Stimulated activated CD4-positive, alpha-beta T cell treated with anti-CD3 and anti-CD28 coated beads, Interleukin-1b, Interleukin-23, amount 100 ng/mL, for 24 hours (primary cell): Measurements from ENCODE around the gene CGB3.

ENCODE experiments used
- DNase-seq, 4 experiments: peaks; one replicate each; pipeline ENCODE4 v3.0.0-alpha.2; 2020; ENCODE audit warnings: low read depth in 4 of 4, low spot score in 1 of 4

CGB3 gene

DNA sequence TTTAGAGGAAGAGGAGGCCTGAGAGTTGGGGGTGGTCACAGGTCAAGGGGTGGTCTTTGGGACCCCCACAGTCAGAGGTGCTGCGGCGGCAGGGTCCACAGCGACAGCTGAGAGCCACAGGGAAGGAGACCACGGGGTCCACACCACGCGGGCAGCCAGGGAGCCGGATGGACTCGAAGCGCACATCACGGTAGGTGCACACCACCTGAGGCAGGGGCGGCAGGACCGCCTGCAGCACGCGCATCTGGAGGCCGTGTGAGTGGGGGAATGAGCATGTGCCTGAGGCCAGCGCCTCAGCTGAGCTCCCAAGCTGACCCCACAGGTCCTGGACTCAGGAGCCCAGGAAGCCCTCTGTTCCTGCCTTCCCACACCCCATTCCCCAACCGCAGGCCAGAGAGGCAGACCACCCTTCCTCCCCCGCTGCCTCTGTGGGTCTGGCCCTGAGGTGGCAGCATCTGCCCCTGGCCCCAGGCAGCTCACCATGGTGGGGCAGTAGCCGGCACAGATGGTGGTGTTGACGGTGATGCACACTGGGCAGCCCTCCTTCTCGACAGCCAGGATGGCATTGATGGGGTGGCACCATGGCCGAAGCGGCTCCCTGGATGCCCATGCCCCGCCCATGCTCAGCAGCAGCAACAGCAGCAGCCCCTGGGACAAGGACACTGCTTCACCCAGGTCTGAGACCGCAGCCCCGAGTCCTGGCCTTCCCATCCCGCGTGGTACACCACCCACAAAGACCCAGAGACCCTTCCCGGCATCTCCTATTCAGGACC lies 7.9 kb downstream of the CGB3 start:
- no peak for DNase-seq

DNA sequence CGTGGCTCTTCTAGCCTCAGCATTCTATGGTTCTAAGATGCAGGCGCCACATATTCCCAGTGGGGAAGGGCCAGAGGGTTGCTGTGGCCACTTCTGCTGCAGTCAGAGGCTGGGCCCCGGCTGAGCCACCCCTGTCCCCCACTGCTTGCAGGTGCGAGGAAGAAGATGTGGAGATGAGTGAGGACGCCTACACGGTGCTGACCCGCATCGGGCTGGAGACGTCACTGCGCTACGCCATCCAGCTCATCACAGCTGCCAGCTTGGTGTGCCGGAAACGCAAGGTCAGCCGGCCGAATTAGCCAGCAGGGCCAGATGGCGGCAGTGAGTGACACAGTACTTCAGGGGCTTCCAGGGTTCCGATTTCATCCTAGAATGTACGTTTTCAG lies 9.3 kb downstream of the CGB3 start:
- no peak for DNase-seq

DNA sequence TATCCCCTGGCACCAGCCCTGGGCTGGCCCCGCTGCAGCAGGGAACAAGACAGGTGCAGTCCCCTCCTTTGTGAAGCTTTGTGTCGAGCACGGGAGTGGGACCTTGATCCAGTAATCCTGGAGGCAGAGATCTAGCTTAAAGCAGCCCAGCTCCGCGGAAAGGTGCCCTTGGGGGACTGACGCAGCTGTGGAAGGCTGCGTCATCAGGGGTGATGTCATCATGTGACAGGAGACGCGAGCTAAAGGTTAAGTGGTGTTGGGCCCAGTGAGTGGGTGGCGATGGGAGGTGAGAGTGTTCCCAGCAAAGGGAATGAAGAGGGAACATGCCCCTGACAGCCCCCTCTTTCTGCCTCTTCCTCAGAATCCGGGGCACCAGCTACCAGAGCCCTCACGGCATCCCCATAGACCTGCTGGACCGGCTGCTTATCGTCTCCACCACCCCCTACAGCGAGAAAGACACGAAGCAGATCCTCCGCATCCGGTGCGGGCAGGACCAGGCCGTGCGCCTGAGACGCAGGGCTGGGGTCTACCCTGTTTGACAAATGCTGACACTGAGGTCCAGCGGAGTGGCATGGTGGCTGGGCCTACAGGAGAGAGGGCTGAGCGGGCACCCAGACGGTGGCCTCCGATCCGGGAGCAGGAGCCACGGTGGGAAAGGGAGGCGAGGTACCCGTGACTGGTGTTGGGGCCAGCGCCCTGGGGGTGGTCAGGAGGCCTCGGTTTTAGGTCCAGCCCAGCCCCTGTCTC lies 9.8 kb downstream of the CGB3 start:
- no peak for DNase-seq

DNA sequence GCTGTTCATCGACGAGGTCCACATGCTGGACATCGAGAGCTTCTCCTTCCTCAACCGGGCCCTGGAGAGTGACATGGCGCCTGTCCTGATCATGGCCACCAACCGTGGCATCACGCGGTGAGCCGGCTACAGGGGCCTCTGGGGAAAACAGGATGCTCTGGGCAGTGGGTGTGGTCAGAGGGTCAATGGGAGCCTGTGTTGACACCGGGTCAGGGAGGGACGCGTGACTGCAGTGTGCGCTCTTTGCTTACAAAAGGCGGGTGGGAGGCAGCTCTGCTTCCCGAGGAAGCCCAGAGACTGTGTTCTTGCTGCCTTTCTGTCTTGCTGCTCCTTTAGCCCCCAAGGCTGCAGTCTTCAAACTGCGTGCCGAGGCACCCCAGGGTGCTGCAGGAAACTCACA lies 12.9 kb downstream of the CGB3 start:
- no peak for DNase-seq

DNA sequence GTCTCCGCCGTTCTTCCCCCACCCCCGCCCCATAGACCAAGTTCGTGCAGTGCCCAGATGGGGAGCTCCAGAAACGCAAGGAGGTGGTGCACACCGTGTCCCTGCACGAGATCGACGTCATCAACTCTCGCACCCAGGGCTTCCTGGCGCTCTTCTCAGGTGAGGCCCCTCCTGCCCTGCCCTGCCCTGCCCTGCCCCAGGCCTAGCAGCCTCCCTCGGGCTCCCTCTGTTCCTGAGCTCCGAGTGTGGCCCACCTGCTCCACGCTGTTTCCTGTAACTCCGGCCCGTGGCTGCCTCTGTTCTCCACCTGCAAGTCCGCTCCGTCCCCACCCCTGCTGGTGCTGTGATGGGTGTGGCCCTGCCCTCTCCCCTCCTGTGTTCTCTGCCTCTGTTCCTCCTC lies 13.7 kb downstream of the CGB3 start:
- no peak for DNase-seq

DNA sequence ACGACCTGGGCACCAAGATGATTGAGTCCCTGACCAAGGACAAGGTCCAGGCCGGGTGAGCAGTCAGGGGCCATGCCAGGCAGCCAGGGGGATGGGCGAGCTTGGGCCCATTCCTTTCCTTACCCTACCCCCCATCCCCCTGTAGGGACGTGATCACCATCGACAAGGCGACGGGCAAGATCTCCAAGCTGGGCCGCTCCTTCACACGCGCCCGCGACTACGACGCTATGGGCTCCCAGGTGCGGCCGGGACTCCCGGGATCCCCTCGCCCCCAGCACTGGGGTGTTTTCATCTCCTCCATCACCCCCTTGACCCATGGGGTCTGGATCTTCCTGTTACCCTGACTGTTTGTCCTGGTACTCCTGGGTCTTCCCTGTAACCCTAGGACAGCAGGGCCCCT lies 14.3 kb downstream of the CGB3 start:
- no peak for DNase-seq

DNA sequence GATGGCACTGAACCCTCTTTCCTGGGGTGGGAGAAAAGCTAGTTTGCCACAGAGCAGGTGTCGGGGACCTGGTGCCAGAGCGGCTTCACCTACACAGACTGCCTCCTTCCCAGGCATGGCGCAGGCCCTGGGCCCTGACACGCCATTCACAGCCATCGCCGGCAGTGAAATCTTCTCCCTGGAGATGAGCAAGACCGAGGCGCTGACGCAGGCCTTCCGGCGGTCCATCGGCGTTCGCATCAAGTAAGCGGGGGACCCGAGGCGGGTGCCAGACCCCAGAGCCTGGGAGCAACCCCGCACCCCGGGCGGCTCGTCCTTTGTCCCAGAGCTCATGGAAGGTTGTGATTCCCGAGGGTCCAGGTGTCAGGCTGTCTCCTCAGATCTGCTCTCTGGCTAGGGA lies 17.2 kb downstream of the CGB3 start:
- no peak for DNase-seq

DNA sequence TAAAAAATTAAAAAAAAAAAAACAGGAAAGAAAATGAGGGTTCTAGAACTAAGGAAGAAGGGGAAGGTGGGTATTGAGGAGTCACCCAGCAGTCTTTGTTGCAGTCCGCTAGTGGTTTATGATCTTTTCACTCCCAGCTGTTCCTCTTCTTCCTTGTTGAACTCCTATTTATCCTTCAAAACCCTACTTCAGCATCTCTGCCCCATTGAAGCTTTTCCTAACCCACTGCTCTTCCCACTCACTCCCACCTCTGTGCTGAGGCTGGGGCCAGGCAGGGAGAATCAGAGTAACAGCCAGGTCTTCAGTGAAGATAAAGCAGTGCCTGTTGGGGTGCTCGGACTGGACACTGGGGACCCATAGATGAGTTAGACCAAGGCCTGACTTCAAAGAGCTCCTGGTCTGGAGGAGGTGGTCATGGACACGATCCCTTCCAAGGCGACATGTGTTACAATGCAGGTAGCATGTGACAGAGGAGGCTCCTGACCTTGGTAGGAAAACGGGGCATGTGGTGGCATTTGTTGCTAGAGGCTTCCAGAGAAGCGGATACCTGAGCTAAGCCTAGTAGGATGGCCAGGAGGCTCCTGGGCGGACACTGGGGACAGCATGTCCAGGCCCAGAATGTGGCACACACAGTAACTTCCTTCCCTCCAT lies 19.0 kb downstream of the CGB3 start:
- no peak for DNase-seq

DNA sequence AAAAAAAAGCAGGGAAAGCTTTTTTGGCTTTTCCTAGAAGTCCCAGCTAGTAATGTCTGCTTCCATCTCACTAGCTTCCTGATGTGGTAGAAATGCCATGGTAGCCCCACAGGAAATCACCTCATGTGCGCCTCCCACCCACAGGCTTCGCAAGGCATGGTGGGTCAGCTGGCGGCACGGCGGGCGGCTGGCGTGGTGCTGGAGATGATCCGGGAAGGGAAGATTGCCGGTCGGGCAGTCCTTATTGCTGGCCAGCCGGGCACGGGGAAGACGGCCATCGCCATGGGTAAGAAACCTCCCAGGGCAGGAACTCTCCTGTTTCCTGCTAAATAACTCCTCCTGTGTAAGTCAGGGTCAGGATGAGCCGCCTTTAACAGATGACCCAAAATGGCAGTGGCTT lies 20.0 kb downstream of the CGB3 start:
- DNase-seq, result no peak

DNA sequence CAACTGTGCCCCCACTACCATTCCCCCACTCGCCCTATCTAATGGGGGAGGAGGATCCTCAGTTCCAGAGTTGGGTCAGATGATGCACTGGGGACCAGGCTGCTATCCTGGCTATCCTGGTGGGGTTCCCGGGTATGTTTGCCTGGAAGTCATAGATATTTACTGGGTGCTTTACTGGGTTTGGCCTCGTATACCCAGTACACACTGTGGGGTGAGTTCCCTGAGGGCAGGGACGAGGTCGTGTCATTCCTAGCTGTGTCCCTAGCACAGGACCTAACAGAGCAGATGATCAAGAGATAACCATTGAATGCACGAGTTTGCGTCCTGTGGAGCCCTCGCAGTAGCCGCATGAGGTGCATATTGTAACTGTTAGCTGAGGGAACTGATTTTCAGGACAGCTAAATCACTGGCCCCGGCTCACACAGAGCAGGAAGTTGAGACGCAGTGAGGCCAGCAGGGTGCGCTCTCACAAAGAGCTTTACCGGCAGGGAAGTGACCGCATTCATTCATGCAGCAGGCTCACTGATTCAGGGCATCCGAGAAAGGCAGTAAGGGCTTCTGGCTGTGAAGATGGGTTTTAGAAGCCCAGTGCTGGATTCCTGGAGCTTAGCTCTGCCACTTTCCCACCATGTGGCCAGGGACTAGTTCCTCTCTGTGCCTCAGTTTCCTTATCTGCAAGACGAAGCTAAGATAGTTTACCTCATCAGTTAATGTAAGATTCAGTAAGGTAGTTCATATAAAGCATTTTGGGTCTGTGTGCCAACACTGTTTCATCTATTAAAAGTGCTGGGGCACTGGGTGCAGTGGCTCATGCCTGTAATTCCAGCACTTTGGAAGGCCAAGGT lies 24.4 kb downstream of the CGB3 start:
- peak; percentile 27 to 54 (median 41) for DNase-seq

DNA sequence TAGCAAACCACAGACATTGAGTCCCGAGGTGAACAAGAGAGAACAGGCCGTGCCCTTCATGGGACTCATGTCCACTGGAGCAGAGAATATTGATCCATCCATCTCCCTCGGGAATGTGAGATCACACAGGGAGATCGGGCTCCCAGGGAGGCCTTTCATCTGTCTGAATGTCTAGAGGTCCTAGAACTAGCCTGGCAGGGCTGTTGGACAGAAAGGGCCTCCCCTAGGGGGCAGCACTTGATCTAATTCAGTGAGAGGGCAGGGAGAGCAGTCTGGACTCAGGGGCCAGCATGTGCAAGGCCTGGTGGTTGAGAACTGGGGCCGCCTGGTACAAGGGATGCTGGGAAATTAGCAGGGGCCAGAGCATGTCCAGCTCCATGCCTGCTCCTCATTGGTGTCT lies 26.2 kb downstream of the CGB3 start:
- DNase-seq, result peak in 3 of 4 experiments; percentile 21 to 47 (median 21)

DNA sequence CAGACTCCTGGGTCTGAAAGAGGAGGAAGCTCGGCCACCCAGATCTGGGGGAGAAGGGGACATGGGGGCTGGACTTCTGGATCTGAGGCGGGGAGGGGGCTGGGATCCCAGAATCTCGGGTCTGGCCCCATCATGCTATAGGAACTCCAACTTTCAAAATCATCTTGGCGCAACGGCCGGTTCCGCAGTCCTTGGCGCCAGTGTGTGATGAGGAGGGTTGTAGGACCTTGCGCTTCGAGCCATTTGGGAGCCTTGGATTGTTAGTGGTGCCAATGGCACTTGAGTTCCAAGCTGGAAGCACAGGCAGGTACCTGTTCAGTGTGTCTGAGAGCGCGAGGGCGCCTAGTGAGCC lies 30.1 kb downstream of the CGB3 start:
- no peak for DNase-seq

DNA sequence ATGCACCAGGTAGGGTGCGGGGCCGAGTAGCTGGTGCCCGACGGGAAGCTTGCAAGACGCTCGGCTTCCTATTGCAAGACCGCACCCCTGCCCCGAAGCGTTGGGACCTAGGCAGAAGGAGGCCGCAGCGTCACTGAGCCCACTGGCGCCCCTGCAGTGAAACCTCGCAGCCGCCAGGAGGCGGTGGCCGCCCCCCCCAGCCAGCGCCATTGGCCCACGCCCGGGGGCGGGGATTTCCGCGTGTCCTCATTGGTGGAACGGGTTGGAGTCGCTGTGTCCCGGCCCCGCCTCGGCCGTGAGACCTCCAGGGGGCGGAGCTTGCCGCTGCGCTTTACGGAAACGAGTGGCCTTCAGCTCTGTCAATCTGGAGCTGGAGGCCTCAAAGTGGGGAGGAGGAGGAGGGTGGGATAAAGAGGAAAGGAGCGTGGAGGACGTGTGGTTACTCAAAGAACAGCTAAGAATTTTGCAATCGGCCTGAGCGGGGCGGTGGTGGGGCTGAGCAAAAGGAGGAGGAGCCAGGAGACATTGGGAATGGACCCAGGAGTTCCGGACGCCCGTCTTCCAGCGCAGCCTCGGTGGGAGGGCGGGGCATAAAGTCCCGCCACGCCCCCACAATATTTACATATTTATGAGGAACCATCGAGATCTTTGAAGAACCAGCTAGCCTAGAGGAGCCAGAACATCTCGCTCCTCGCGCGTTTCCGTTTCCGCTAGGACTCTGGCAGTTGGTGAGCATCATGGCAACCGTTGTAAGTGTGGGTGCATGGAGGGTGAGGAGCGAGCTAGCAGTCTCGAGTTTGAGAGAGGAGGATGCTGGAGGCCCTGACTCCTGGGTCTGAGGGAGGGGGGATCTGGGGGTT lies 30.7 kb downstream of the CGB3 start, which contains the start of the genes GYS1 and RUVBL2:
TSS of gene GYS1 (minus strand) at position 135 of the 860 bp plus-strand sequence. CDS start 197 bp downstream, outside the sequence.
TSS of gene RUVBL2 (plus strand) at position 713 of the 860 bp plus-strand sequence. CDS start at position 738, 25 bp downstream.
- peak; percentile 94 to 100 (median 98) for DNase-seq

DNA sequence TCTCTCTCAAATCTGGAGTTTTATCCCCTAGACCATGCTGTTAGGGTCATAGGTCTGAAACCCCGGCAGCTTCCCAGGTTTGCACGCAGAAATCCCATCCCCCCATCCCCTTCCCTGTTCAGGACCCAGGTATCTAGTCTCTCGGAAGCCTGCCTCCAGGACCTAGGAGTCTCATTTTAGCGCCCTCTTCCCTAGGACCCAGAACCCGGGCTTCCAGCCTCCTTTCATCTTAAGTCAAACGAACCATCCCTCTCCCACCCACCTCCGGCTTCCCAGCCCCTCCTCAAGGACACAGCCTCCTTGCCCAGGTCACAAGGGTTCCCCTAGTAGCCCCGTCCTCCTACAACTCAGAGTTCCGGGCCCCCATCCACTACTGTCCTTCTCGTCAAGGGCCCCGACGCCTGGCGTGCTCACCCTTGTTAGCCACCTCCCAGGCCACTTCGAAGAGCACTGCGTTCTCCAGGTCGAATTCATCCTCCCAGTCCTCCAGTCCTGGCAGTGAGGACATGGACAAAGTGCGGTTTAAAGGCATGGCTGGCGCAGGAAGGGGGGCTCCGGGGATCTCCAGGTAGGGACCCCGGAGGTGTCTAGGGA lies 31.5 kb downstream of the CGB3 start:
- DNase-seq, result no peak

DNA sequence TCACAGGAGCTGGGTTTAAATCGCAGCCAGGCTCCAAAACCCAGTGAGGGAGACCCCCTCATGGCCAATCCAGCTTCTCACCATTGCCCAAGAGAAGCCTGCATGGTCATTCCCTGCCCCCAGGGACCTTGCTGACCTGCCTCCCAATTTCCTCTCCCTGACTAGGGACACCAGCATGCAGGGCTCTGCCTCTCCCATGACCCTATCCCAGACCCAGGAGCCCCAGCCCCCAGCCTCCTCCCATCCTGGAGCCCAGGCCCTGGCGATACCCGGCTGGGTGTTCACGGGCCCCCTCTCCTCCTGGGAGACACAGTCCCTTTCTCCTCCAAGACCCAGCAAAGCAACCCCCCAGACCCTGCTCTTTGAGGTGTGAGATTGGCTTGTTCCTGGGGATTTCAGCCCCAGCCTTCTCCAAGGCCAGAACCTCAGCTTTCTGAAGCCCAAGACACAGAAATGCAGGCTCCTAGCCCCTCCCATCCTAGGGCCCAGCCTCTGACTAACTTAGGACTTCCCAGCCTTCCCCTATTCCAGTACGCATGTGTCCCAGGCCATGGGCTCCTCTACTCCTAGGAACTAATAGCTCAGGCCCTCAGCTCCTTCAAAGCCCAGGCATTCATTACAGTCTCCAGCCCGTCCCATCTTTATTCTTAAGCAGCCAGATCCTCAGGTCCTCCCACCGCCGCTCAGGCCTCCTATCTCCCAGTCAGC lies 32.1 kb downstream of the CGB3 start:
- DNase-seq, result no peak

DNA sequence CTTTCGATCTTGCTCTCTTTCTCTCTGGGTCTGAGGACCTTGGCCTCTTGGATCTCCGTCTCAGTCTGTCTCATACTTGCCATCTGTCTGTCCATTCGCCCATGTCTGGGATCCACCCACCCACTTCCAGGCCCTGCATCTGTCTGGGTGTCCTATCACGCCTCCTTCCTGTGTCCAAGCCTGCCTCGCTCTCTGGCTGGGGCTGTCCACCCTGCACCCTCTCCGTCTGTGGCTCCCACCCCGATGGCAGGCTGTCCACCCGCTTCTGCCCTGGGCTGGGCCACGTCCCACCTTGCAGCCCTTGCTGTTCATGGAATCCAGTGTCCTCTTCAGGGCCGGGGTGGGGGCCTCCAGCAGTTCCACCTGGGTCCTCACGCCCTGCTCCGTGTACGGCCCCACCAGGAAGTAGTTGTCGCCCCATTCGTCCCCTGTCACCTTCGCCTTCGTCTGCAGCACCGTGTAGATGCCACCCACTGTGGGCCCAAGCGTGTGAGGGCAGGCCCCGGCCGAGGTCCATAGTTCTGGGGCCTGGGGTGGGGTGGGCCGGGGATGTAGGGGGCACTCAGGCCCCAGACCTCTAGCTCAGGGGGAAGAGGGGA lies 33.0 kb downstream of the CGB3 start:
- DNase-seq, result no peak

DNA sequence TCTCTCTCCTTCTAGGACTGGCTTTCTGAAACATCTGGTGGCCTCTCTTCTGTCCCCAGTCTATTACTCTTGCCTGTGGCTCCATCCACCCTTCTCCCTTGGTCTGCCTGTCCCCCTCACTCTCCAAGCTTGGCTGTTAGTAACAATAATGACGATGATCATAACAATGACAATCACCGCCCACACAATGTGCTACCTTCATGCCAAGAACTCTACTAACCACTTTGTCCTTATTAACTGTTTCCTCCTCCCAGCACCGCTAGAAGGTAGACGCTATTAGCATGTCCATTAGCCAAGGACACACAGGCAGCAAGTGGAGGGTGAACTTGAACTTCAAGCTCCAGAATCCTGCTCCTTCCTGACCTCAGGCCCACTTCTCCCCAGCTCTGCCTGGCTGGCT lies 33.7 kb downstream of the CGB3 start:
- DNase-seq, result no peak

DNA sequence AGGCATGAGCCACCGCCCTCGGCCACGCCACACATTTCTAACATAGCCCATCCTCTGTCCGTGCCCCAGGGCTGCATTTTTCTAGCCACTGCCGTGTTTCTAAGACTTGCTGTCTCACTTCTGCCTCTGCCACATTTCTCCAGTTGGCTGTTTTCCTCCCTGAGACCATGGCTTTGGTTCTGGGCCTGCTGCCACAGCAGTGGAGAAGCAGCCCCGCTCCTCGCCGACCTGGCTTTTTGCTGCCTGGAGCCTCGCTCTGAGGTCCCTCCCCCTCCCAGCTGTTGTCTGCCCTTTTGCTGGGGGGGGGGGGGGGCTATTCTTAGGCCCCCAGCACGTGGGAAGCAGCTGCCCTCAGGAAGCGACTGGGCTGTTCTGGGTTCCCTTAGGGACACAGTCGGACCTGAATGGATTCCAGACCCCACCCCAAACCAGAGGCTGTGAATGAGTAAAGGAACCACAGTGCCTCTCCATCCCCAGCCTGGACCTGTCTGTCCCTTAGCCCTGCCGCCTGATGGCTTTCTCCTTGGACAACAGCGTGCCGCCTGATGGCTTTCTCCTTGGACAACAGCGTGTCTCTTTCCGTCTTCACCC lies 34.3 kb downstream of the CGB3 start:
- DNase-seq, result no peak
